Liver (tissue), 3 donors: ENCODE data around the gene SREK1IP1.

Source experiments
- ATF3 ChIP-seq: IDR thresholded peaks from 2 replicates; pipeline ENCODE4 v1.6.1; 2016; ENCODE audit warnings: antibody characterized with exemption
- CTCF ChIP-seq: fragments of 150-350 bp; IDR thresholded peaks from 2 replicates; pipeline ENCODE4 v1.5.1; 2017; ENCODE audit warnings: improper control_type of control experiment, low read depth, low read length; ENCODE audit not compliant: missing input control
- GABPA ChIP-seq, 2 donors: IDR thresholded peaks in 1 of 2; conservative IDR thresholded peaks in 1 of 2; 2 replicates each; pipeline ENCODE4 v1.6.1; 2016; ENCODE audit warnings: antibody characterized with exemption in 2 of 2, mild to moderate bottlenecking in 1 of 2, moderate library complexity in 1 of 2
- JUND ChIP-seq, 2 donors: IDR thresholded peaks; 2 replicates each; pipeline ENCODE4 v1.6.1; 2016; ENCODE audit warnings: antibody characterized with exemption in 2 of 2
- MAX ChIP-seq: IDR thresholded peaks from 2 replicates; pipeline ENCODE4 v1.6.1; 2016; ENCODE audit warnings: antibody characterized with exemption
- RAD21 ChIP-seq, 2 donors: IDR thresholded peaks; 2 replicates each; pipeline ENCODE4 v1.6.1; 2016; ENCODE audit warnings: antibody characterized with exemption in 2 of 2, mild to moderate bottlenecking in 2 of 2
- SP1 ChIP-seq: IDR thresholded peaks from 2 replicates; pipeline ENCODE4 v1.6.1; 2018; ENCODE audit warnings: antibody characterized with exemption, mild to moderate bottlenecking
- TAF1 ChIP-seq: conservative IDR thresholded peaks from 2 replicates; pipeline ENCODE4 v1.6.1; 2016; ENCODE audit warnings: antibody characterized with exemption, mild to moderate bottlenecking
- donor health status: healthy.
- donor health status: healthy.

GRCh38 chr5:64765804-64766504, 2.5 kb downstream of the SREK1IP1 start:
- TF ChIP-seq SP1 (no peak), CTCF (no peak), ATF3 (no peak), RAD21 (IDR thresholded peaks at IDR 0.05) (no peak), TAF1 (no peak), GABPA (IDR thresholded peaks at IDR 0.05 in 1 of 2, conservative IDR thresholded peaks at IDR 0.05 in 1 of 2) (no peak), MAX (no peak), JUND (IDR thresholded peaks at IDR 0.05) (no peak)
